ENCODE measurements around the gene CDCP1. TPM values are rescaled to one million over a fixed set of nuclear protein-coding genes. Genes with fewer than 3 reads are reported as not detected.
A peak's percentile ranks its signal among the peaks of the same experiment; 100 is the strongest.

The CDCP1 gene
- total RNA-seq, 2 donors from 2014 or later: 3.4 to 7.3 TPM

- no peak for TF ChIP-seq CTCF (IDR thresholded peaks at IDR 0.05)
- H3K27me3 ChIP-seq (replicated peaks; ENCODE audit: insufficient read depth): no peaks in the 10 kb centered on the region
Measured at GRCh38 chr3:45179163-45179562, 33.0 kb upstream of the CDCP1 start.

GRCh38 chr3:45178183-45179023 is 32.2 kb upstream of the CDCP1 start:
- no peak for DNase-seq (ENCODE audit: low spot score)
- no peak for ATAC-seq (ENCODE audit: insufficient number of reproducible peaks, low FRiP score, low read depth)
- no peaks in the 10 kb centered on the region for H3K36me3 ChIP-seq
- no peaks in the 10 kb centered on the region for H3K4me1 ChIP-seq (ENCODE audit: control insufficient read depth in 1 of 2, low read depth in 2 of 2)
- no peak overlapping the region for H3K4me3 ChIP-seq
- no peak for TF ChIP-seq CTCF (IDR thresholded peaks at IDR 0.05)
- H3K27me3 ChIP-seq (replicated peaks; ENCODE audit: insufficient read depth): no peaks in the 10 kb centered on the region
- peak overlapping the region in 1 of 2 donors; percentile 67 for H3K27ac ChIP-seq
- no peaks in the 10 kb centered on the region for H3K9me3 ChIP-seq

More at GRCh38 chr3:45179163-45179562, 33.0 kb upstream of the CDCP1 start:
- no peaks in the 10 kb centered on the region for H3K4me1 ChIP-seq (ENCODE audit: control insufficient read depth in 1 of 2, low read depth in 2 of 2)
- H3K36me3 ChIP-seq: no peaks in the 10 kb centered on the region
- no peak for DNase-seq (ENCODE audit: low spot score)
- no peak overlapping the region for H3K4me3 ChIP-seq
- no peak for ATAC-seq (ENCODE audit: insufficient number of reproducible peaks, low FRiP score, low read depth)
- H3K9me3 ChIP-seq: no peaks in the 10 kb centered on the region
- H3K27ac ChIP-seq: peak overlapping the region in 1 of 2 donors; percentile 67

- no peaks in the 10 kb centered on the region for H3K4me1 ChIP-seq (ENCODE audit: control insufficient read depth in 1 of 2, low read depth in 2 of 2)
- no peak for TF ChIP-seq CTCF (IDR thresholded peaks at IDR 0.05)
- H3K27ac ChIP-seq: no peak overlapping the region
- ATAC-seq (ENCODE audit: insufficient number of reproducible peaks, low FRiP score, low read depth): no peak
- H3K27me3 ChIP-seq (replicated peaks; ENCODE audit: insufficient read depth): no peaks in the 10 kb centered on the region
- no peaks in the 10 kb centered on the region for H3K9me3 ChIP-seq
- H3K36me3 ChIP-seq: no peaks in the 10 kb centered on the region
- DNase-seq (ENCODE audit: low spot score): no peak
- H3K4me3 ChIP-seq: no peak overlapping the region
Measured at GRCh38 chr3:45176912-45177311, 30.7 kb upstream of the CDCP1 start.

- no peak overlapping the region for H3K27ac ChIP-seq
- no peak for ATAC-seq (ENCODE audit: insufficient number of reproducible peaks, low FRiP score, low read depth)
- no peak for DNase-seq (ENCODE audit: low spot score)
Measured at GRCh38 chr3:45174234-45174633, 28.1 kb upstream of the CDCP1 start.

More at GRCh38 chr3:45174234-45174633, 28.1 kb upstream of the CDCP1 start:
- Histone ChIP-seq H3K36me3 (no peaks in the 10 kb centered on the region), H3K4me3 (no peak overlapping the region), H3K4me1 (ENCODE audit: control insufficient read depth in 1 of 2, low read depth in 2 of 2) (peaks cover 8 to 11% of the 10 kb centered on the region in 2 donors), H3K27me3 (replicated peaks; ENCODE audit: insufficient read depth) (no peaks in the 10 kb centered on the region), H3K9me3 (no peaks in the 10 kb centered on the region)
- TF ChIP-seq CTCF (IDR thresholded peaks at IDR 0.05): no peak
